H9 (cell line): ENCODE measurements around the gene LAMB1. TPM values are rescaled to one million over a fixed set of nuclear protein-coding genes. Genes with fewer than 3 reads are reported as not detected.

Experiments used
- DNase-seq: peaks from one replicate; pipeline ENCODE4 v3.0.0-alpha.2; 2017
- H2AFZ ChIP-seq: one replicate; pipeline ENCODE4 v1.6.1; 2013; ENCODE audit warnings: mild to moderate bottlenecking, low read length, control low read depth, moderate library complexity
- H2AK5ac ChIP-seq: 2 replicates; pipeline ENCODE4 v1.6.1; 2013; ENCODE audit warnings: low read length, control low read depth, mixed read lengths; ENCODE audit not compliant: insufficient read length
- H2BK120ac ChIP-seq: one replicate; pipeline ENCODE4 v1.6.1; 2013; ENCODE audit warnings: low read depth, mild to moderate bottlenecking, low read length, control low read depth, inconsistent platforms; ENCODE audit not compliant: poor library complexity, severe bottlenecking
- H2BK12ac ChIP-seq: 2 replicates; pipeline ENCODE4 v1.6.1; 2013; ENCODE audit warnings: low read length, control low read depth, mixed read lengths, low read depth; ENCODE audit not compliant: insufficient read length
- H2BK15ac ChIP-seq: 2 replicates; pipeline ENCODE4 v1.6.1; 2013; ENCODE audit warnings: low read depth, low read length, control low read depth
- H2BK20ac ChIP-seq: one replicate; pipeline ENCODE4 v1.6.1; 2013; ENCODE audit warnings: low read depth, mild to moderate bottlenecking, low read length, control low read depth, inconsistent platforms; ENCODE audit not compliant: poor library complexity, severe bottlenecking
- H2BK5ac ChIP-seq: 2 replicates; pipeline ENCODE4 v1.6.1; 2013; ENCODE audit warnings: low read length, control low read depth, mixed read lengths; ENCODE audit not compliant: insufficient read length
- H3K14ac ChIP-seq: 2 replicates; pipeline ENCODE4 v1.6.1; 2013; ENCODE audit warnings: low read length, control low read depth; ENCODE audit not compliant: insufficient read depth
- H3K18ac ChIP-seq: 2 replicates; pipeline ENCODE4 v1.6.1; 2013; ENCODE audit warnings: low read depth, mild to moderate bottlenecking, mixed read lengths, low read length, control low read depth; ENCODE audit not compliant: insufficient read length
- H3K23ac ChIP-seq: 2 replicates; pipeline ENCODE4 v1.6.1; 2013; ENCODE audit warnings: low read length, control low read depth, mixed read lengths, low read depth; ENCODE audit not compliant: insufficient read length
- H3K23me2 ChIP-seq: 2 replicates; pipeline ENCODE4 v1.6.1; 2013; ENCODE audit warnings: low read depth, mild to moderate bottlenecking, mixed read lengths, low read length, control low read depth; ENCODE audit not compliant: insufficient read length, poor library complexity, severe bottlenecking
- H3K27ac ChIP-seq: 2 replicates; pipeline ENCODE4 v1.5.1; 2013; ENCODE audit warnings: low read length, control low read depth, mixed read lengths, low read depth; ENCODE audit not compliant: insufficient read length
- H3K27me3 ChIP-seq: 2 replicates; pipeline ENCODE4 v1.6.1; 2013; ENCODE audit warnings: low read length, control low read depth, inconsistent platforms; ENCODE audit not compliant: insufficient read depth
- H3K4ac ChIP-seq: 2 replicates; pipeline ENCODE4 v1.6.1; 2013; ENCODE audit warnings: low read depth, mild to moderate bottlenecking, control low read depth, inconsistent platforms, low read length, moderate library complexity
- H3K4me1 ChIP-seq: 2 replicates; pipeline ENCODE4 v1.6.1; 2013; ENCODE audit warnings: low read length, control low read depth, inconsistent platforms; ENCODE audit not compliant: insufficient read depth
- H3K4me2 ChIP-seq: 2 replicates; pipeline ENCODE4 v1.6.1; 2013; ENCODE audit warnings: low read length, control low read depth, mixed read lengths; ENCODE audit not compliant: insufficient read length, insufficient read depth
- H3K56ac ChIP-seq: 2 replicates; pipeline ENCODE4 v1.6.1; 2013; ENCODE audit warnings: low read depth, mild to moderate bottlenecking, mixed read lengths, low read length, control low read depth; ENCODE audit not compliant: insufficient read length
- H3K79me1 ChIP-seq: 2 replicates; pipeline ENCODE4 v1.6.1; 2013; ENCODE audit warnings: low read depth, mild to moderate bottlenecking, moderate library complexity, low read length, control low read depth, inconsistent platforms; ENCODE audit not compliant: insufficient read depth, poor library complexity, severe bottlenecking
- H3K79me2 ChIP-seq: 2 replicates; pipeline ENCODE4 v1.6.1; 2013; ENCODE audit warnings: low read length, control low read depth, inconsistent platforms; ENCODE audit not compliant: insufficient read depth
- H3K9ac ChIP-seq: 2 replicates; pipeline ENCODE4 v1.6.1; 2013; ENCODE audit warnings: low read length, control low read depth, mixed read lengths; ENCODE audit not compliant: insufficient read length; ENCODE audit errors: extremely low read depth
- H3K9me3 ChIP-seq: one replicate; pipeline ENCODE4 v1.6.1; 2013; ENCODE audit warnings: low read depth, low read length, inconsistent platforms; ENCODE audit not compliant: control insufficient read depth
- H3T11ph ChIP-seq: one replicate; pipeline ENCODE4 v1.6.1; 2013; ENCODE audit warnings: mild to moderate bottlenecking, low read length, control low read depth, inconsistent platforms
- H4K20me1 ChIP-seq: one replicate; pipeline ENCODE4 v1.6.1; 2013; ENCODE audit not compliant: control insufficient read depth, insufficient read length, insufficient read depth
- H4K5ac ChIP-seq: 2 replicates; pipeline ENCODE4 v1.6.1; 2013; ENCODE audit warnings: low read depth, mild to moderate bottlenecking, mixed read lengths, low read length, control low read depth; ENCODE audit not compliant: insufficient read length
- H4K8ac ChIP-seq: replicated peaks from 2 replicates; pipeline ENCODE4 v1.6.1; 2013; ENCODE audit warnings: low read length, control low read depth, mixed read lengths, low read depth; ENCODE audit not compliant: insufficient read length
- H4K91ac ChIP-seq: 2 replicates; pipeline ENCODE4 v1.6.1; 2013; ENCODE audit warnings: low read depth, mild to moderate bottlenecking, moderate library complexity, mixed read lengths, low read length, control low read depth; ENCODE audit not compliant: insufficient read length
- H3K27ac Mint-ChIP-seq, 3 experiments: 2 replicates in 2 of 3; 3 replicates in 1 of 3; pipeline ENCODE4 v1.8.0; 2020 to 2021; ENCODE audit warnings: mixed read lengths in 3 of 3, mild to moderate bottlenecking in 1 of 3, moderate library complexity in 1 of 3
- H3K27me3 Mint-ChIP-seq: 2 replicates; pipeline ENCODE4 v1.8.0; 2021; ENCODE audit warnings: low read depth, mild to moderate bottlenecking, moderate library complexity, mixed read lengths
- H3K36me3 Mint-ChIP-seq, 3 experiments: 2 replicates in 2 of 3; 3 replicates in 1 of 3; pipeline ENCODE4 v1.8.0; 2020 to 2021; ENCODE audit warnings: low read depth in 3 of 3, mixed read lengths in 3 of 3; ENCODE audit not compliant: insufficient read depth in 1 of 3
- H3K4me1 Mint-ChIP-seq, 2 experiments: 2 replicates each; pipeline ENCODE4 v1.8.0; 2020; ENCODE audit warnings: mixed read lengths in 2 of 2
- H3K4me3 Mint-ChIP-seq, 2 experiments: 2 replicates in 1 of 2; 3 replicates in 1 of 2; pipeline ENCODE4 v1.8.0; 2020 to 2021; ENCODE audit warnings: mild to moderate bottlenecking in 2 of 2, mixed read lengths in 2 of 2, moderate library complexity in 1 of 2
- H3K9me3 Mint-ChIP-seq, 2 experiments: 2 replicates in 1 of 2; 3 replicates in 1 of 2; pipeline ENCODE4 v1.8.0; 2020; ENCODE audit warnings: mild to moderate bottlenecking in 2 of 2, mixed read lengths in 2 of 2, moderate library complexity in 1 of 2
- CTCF ChIP-seq: fragments of 200-600 bp; sonication (generic); conservative IDR thresholded peaks from 3 replicates; pipeline ENCODE4 v1.8.0; 2021; ENCODE audit warnings: antibody characterized with exemption, mild to moderate bottlenecking
- WGBS: extraction: QIAGEN DNeasy Blood & Tissue Kit; methylation state at CpG from one replicate; pipeline ENCODE4 v1.1.7; 2013; ENCODE audit warnings: missing lambda C conversion rate, low lambda C conversion rate, mixed read lengths; ENCODE audit not compliant: insufficient read length; ENCODE audit errors: extremely low coverage; 5-methylcytosine and 5-hydroxymethylcytosine counted together
- total RNA-seq: library from RNA; stranded (reverse); gene quantifications from 2 replicates; pipeline ENCODE4 v1.2.1, GENCODE V29; 2021

Gene LAMB1
- total RNA-seq, 1 experiment from 2014 or later, result 75.8 TPM

GRCh38 chr7:108028111-108028510 lies 25.1 kb upstream of the LAMB1 start:
- Histone ChIP-seq H3K4ac (no peak overlapping the region), H2AK5ac (no peak overlapping the region), H3K27me3 (no peaks in the 10 kb centered on the region), H4K91ac (no peak overlapping the region), H4K5ac (no peak overlapping the region), H3K4me1 (no peaks in the 10 kb centered on the region), H3K4me2 (no peak overlapping the region), H3K79me1 (no peaks in the 10 kb centered on the region), H3K27ac (no peak overlapping the region), H3K56ac (no peak overlapping the region), H2BK15ac (no peak overlapping the region), H2BK120ac (no peak overlapping the region), H4K20me1 (no peaks in the 10 kb centered on the region), H2AFZ (no peak overlapping the region), H3K9me3 (no peaks in the 10 kb centered on the region), H2BK20ac (no peak overlapping the region), H2BK12ac (no peak overlapping the region), H3K23ac (no peak overlapping the region), H3K79me2 (no peaks in the 10 kb centered on the region), H3T11ph (no peak overlapping the region), H3K23me2 (no peaks in the 10 kb centered on the region), H3K9ac (no peak overlapping the region), H3K14ac (no peak overlapping the region), H2BK5ac (no peak overlapping the region), H3K18ac (no peak overlapping the region), H4K8ac (no peak overlapping the region)
- Mint-ChIP-seq H3K4me1 (peaks cover 0 to 11% of the 10 kb centered on the region in 2 experiments; a peak in 2 of 4 replicates), H3K9me3 (no peaks in the 10 kb centered on the region), H3K27me3 (peaks cover 6% of the 10 kb centered on the region), H3K4me3 (no peak overlapping the region), H3K27ac (no peak overlapping the region), H3K36me3 (no peaks in the 10 kb centered on the region)
- no CpG with 5 or more reads among the region's 2 CpGs for WGBS
- no peak for DNase-seq
- TF ChIP-seq CTCF, result no peak
